Germinal center (tissue), 1 donor: ENCODE results near the gene GPX6.
"Not testable (repeated sequence)": the region's sequence is repeated elsewhere in the genome, so short reads cannot be mapped to it uniquely, and the experiment has no call there.

ENCODE experiments used
- DNase-seq: peaks from one replicate; pipeline ENCODE4 v3.0.0; 2012; ENCODE audit warnings: mixed read lengths, low spot score

The GPX6 gene

DNA sequence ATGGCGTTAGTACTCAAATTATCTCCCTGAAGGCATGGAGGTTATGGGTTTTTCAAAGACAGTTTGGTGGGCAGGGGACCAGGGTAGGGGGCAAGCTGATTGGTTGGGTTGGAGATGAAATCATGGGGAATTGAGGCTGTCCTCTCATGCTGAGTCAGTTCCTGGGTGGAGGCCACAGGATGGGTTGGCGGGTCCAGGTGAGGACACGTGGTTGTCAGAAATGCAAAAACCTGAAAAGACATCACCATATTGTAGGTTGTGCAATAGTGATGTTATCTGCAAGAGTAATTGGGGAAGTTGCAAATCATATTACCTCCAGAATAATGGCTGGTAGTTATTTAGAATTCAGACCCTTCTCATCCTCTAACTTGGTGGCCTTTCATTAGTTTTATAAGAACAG is 30.1 kb downstream of the GPX6 start:
- DNase-seq, result no peak

GRCh38 chr6:28480253-28480932 is 35.2 kb downstream of the GPX6 start:
- no peak for DNase-seq

DNA sequence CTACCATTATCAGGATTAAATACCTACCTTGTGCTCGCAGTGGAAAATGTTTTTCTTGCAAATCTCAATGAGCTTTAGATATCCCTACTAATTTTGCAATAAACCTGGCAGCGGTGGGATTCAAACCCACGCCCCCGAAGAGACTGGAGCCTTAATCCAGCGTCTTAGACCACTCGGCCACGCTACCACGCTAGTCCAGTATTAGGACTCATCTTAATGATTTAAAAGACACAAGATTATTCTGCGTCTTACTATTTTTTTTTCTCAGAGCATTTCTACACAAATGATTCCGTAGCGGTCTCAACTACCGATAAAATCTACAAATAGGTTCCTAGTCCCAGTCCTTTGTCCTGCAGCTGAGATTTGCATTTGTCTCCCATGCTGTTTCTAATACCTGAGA is 37.1 kb downstream of the GPX6 start:
- no peak for DNase-seq

GRCh38 chr6:28474441-28475219 is 41.0 kb downstream of the GPX6 start:
- DNase-seq, result no peak

DNA sequence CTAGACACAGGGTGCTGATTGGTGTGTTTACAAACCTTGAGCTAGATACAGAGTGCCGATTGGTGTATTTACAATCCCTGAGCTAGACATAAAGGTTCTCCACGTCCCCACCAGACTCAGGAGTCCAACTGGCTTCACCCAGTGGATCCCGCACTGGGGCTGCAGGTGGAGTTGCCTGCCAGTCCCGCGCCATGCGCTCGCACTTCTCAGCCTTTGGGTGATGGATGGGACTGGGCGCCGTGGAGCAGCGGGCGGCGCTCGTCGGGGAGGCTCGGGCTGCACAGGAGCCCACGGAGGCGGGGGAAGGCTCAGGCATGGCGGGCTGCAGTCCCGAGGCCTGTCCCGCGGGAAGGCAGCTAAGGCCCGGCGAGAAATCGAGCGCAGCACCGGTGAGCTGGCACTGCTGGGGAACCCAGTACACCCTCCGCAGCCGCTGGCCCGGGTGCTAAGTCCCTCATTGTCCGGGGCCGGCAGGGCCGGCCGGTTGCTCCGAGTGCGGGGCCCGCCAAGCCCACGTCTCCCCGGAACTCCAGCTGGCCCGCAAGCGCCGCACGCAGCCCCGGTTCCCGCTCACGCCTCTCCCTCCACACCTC is 46.3 kb downstream of the GPX6 start:
- not testable (repeated sequence) for DNase-seq

DNA sequence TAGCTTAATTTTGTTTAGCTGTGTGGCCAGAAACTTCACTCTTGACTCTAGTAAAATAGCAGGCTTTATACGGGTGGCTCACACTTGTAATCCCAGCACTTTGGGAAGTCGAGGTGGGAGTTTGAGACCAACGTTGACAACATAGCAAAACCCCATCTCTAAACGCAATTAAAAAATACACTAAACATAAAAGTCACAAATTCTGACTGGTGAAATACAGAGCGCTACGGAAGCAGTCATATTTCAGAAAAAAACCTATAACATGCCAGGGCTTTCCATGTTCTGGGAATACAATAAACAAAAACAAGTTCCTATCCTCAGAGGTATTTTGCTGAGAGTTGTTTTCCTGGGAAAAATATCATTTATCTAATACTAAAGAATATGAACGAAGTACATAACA is 47.5 kb downstream of the GPX6 start:
- no peak for DNase-seq

- no peak for DNase-seq
Measured at GRCh38 chr6:28462401-28462800, 53.2 kb downstream of the GPX6 start.

- no peak for DNase-seq
Measured at GRCh38 chr6:28458568-28458967, 57.0 kb downstream of the GPX6 start.
